SK-N-MC (cell line): ENCODE data around the gene VNN1.

Experiments
- EZH2 ChIP-seq: fragments of 200-600 bp; sonication (generic); IDR thresholded peaks from one replicate; pipeline ENCODE4 v1.6.1; 2017; ENCODE audit warnings: antibody characterized with exemption
- FOXP2 ChIP-seq: optimal IDR thresholded peaks from 2 replicates; pipeline ENCODE3; 2011; ENCODE audit warnings: mild to moderate bottlenecking, moderate library complexity; ENCODE audit not compliant: insufficient read depth; ENCODE audit errors: extremely low read length, control extremely low read depth
- POLR2AphosphoS5 ChIP-seq: IDR thresholded peaks from 2 replicates; pipeline ENCODE4 v1.6.1; 2012; ENCODE audit warnings: mild to moderate bottlenecking, low read depth, low read length, borderline replicate concordance

DNA sequence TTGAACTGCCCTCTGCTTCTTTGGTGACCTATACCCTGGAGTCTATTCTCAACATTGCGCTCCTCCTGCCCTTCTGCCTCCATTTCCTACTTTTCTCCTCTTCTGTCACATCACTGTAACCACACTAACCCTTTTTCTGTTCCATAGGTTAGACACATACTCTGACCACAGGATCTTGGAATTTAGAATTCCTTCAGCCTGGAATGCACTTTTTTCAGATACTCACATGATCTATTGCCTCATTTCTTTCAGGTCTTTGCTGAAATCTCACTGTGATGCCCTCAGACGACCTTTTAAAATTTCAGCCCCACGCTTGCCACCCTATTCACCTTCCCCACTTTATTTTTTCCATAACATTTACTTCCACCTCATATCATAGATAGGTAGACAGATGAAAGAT, 5.1 kb downstream of the VNN1 start:
- TF ChIP-seq EZH2: no peak
- TF ChIP-seq POLR2AphosphoS5: no peak
- no peak for TF ChIP-seq FOXP2
